M059J (cell line): ENCODE results near the gene CFAP157. TPM values are rescaled to one million over a fixed set of nuclear protein-coding genes. Genes with fewer than 3 reads are reported as not detected.

ENCODE experiments used
- DNase-seq: peaks from one replicate; pipeline ENCODE4 v3.0.0-alpha.2; 2012; ENCODE audit warnings: low read depth
- total RNA-seq: library from RNA; depleted of rRNA; stranded (reverse); fragments of >200 nt; shearing (Covaris generic); gene quantifications from 2 replicates; pipeline ENCODE4 v1.2.3, GENCODE V29; 2014

Gene CFAP157
- total RNA-seq, 1 experiment from 2014 or later, result not detected

GRCh38 chr9:127693143-127693542 lies 13.6 kb upstream of the CFAP157 start:
- DNase-seq, result no peak

DNA sequence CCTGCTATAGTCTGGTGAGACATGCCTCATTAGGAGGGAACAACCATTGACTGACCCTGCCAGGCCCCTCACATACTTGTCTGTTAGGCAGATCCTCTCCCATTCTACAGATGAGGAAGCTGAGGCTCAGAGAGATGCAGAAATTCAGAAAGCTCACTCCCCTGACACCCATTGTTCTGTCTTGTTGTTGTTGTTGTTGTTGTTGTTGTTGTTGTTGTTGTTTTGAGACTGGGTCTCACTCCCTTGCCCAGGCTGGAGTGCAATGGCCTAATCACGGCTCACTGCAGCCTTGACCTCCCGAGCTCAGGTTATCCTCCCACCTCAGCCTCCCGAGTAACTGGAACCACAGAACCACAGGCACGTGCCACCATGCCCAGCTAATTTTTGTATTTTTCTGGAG lies 13.1 kb upstream of the CFAP157 start:
- no peak for DNase-seq

DNA sequence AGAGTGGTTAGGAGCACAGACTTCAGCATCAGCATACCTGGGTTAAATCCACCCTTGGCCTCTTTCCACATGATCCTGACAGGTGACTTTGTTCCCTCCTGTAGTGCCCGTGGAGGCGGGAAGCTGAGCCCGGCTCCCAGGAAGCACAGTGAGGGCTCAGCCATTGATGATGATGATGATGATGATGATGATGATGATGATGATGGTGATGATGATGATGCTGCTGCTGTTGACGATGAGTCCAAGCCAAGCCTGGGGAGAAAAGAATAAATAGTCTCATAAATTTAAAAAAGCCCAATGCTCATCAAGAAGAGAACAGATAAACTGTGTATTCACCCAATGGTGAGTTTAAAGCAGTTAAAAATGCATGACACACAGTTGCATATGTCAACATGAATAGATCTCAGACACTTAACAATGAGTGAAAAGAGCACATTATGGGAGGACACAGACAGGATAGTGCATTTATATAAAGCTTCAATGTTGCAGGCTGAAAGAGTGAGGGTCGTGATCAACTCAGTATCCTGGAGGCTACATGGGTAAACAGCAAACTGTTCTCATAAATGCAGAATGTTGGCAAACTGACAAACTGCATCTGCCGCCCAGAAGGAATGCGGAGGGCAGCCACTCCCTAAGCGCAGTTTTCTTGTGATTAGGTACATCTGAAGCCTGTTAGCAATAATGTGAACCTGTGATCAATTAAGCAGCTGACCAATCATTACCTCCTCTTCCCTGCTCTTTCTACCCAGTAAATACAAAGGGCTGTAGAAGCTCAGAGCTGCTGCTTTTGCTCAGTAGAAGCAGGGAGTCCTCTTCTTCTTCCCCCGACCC lies 11.7 kb upstream of the CFAP157 start:
- no peak for DNase-seq

DNA sequence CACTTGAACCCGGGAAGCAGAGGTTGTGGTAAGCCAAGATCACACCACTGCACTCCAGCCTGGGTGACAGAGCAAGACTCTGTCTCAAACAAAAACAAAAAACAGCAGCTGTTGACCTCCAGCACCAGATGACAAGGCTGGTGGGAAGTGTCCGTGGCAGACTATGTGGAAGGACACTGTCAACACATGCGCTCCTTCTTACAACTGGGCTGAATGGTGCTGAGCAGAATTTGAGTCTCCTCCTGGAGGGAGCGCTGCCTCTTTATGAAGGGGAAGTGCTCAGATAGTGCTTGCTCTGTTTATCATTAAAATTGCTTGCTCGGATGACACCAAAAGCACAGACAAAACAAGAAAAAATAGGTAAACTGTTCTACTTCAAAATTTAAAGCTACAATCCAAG lies 9.2 kb upstream of the CFAP157 start:
- DNase-seq, result no peak

DNA sequence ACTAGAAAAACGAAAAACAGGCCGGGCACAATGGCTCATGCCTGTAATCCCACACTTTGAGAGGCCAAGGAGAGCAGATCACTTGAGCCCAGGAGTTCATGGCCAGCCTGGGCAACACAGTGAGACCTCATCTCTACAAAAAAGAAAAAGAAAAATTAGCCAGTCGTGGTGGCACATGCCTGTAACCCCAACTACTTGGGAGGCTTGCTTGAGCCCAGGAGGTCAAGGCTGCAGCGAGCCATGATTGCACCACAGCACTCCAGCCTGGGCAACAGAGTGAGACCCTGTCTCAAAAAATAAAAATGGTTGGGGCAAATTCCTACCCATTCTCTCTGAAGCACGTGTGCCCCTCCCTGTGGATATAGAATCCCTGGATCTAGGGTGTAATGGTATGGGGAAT lies 8.4 kb upstream of the CFAP157 start:
- no peak for DNase-seq

GRCh38 chr9:127698985-127699670 lies 7.7 kb upstream of the CFAP157 start:
- no peak for DNase-seq

GRCh38 chr9:127700140-127700539 lies 6.6 kb upstream of the CFAP157 start:
- DNase-seq, result no peak

DNA sequence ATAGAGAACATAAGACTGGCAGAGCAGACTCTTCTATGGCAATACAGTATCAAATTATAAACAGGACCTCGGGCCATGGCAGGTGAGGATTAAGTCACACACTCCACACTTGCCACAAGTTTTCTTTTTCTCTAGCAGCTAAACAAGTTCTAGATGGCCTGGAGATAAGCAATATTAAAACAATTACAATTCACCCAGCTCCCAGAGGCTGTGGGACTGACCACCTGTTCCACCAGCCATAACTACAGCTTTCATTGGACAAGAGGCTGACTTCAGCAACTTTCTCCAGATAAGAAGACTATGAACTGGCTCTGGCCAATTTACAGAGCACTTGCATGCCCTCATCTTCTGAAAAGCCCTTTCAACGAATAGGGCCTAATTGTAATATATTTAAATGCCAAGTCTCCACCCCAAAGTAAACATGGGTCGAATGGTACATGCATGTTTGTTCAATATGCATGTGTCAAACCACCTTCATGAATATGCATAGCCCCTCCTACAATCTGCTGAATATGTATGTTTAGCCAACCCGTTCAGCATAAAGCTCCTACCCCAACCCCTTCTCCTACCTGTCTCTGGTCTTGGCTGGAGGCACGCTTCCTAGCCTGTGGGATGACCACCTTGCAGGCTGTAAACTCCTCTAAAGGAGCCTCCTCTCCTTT lies 6.1 kb upstream of the CFAP157 start:
- no peak for DNase-seq

DNA sequence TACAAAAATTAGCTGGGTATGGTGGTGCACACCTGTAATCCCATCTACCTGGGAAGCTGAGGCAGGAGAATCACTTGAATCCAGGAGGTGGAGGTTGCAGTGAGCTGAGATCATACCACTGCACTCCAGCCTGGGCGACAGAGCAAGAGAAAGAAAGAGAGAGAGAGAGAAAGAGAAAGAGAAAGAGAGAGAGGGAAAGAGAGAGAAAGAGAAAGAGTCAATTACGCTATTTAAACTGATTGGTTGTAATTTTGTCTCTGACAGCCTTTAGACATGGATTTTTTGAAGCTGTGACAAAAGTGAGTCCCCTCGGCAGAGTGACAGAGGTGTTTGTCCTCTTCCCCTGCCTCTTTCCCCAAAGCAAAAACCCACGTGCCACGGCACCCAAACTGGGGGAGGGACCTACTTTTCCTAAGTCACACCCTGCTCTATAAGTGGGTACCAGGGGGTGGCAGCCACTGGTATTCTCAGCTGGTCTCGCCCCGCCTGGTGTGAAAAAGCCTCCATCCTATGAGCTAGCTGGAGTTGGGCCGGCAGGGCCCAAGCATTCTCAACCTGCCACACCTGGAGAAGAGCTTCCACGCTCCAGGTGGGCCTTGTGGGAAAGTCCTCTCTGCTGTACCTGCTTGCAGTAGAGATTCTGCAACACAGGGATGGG lies 3.4 kb upstream of the CFAP157 start:
- DNase-seq, result no peak

DNA sequence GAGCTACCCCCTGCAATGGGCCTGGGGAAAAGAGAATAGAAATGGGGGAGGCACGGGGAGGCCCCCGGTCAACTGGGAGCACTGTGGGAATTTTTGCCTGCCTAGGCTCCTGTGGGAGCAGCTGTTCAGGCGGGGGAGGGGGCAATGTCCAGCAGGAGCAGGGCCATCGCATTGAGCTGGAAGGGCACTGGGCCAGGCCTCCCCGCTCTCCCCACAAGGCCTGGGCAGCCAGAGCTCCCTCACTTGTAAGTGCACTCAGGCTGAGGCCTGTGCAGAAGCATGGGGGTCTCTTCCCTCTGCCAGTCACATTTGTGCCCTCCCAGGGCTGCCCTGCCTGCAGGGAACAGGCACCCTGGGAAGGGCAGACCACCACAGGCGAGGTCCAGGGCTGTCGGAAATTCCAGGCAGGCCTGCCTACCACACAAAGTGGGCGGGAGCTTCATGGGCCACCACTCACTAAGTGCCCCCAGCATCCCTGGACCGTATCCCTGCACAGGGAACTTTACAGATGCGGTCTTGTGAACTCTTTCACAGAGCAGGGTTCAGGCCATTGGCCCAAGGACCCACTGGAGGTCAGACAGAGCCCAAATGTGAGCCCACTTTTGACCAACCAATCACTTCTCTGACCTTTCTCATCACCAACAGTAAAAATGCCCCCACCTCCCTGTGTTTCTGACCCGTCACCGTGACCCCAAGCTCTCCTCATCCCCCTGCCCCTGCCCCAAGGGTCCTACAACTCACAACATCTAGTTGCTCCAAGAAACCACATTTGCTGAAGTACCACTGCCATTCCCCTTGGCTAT lies 1.0 kb upstream of the CFAP157 start:
- no peak for DNase-seq

DNA sequence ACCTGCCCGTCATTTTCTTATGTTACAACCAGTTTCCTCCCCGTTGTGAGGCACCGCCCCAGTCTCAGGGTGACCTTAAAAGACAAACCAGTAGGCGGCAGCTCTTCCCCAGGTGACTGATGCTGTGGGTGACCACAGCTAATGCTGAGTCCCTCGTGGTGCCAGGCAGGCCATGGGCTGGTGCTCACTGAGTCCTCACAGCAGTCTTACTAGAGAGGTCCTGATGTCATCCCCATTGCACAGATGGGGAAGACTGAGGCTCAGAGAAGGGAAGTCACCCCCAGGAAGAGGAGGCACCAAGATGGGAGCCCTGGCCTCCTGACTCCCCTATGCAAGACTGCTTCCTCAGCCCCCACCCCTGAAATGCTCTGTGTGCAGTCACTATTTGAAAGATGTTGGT lies 978 bp downstream of the CFAP157 start:
- DNase-seq, result no peak

GRCh38 chr9:127708952-127709587 lies 2.3 kb downstream of the CFAP157 start:
- DNase-seq, result no peak

- no peak for DNase-seq
Observed at GRCh38 chr9:127710204-127710783, 3.5 kb downstream of the CFAP157 start.

DNA sequence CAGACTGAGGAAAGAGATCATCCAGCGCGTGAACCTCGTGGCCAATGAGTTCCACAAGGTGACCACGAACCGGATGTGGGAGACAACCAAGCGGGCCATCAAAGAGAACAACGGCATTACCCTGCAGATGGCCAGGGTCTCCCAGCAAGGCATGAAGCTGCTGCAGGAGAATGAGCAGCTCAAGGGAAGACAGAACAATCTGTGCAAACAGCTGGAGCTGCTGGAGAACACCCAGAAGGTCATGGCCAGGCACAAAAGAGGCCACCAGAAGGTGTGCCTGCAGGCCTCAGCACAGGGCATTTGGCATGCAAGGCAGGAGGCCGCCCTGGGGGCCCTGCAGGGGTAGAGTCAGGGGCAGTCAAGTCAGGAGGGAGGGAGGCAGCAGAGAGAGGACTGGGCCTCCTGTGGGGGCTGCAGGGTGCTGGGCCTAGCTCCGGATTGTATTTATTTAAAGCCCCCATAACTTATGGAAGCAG lies 4.5 kb downstream of the CFAP157 start:
- DNase-seq, result no peak

DNA sequence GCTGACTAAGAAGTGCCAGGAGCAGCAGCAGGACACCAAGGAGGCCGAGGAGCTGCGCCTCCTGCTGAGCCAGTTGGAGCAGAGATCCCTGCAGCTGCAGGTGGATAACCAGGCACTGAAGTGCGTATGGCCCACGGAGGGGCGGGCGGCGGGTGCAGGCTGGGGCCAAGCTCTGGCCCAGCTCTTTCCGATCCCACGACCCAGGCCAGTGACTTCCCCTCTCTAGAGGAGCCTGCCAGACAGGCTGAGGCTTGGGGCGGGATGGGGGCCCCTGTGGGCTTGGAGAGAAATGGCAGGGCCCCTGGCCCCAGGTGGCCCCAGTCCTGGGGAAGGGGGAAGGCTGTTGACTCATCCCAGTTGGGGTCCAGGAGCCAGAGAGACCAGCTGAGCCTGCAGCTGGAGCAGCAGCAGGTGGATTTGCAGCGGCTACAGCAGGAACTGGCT lies 5.1 kb downstream of the CFAP157 start:
- no peak for DNase-seq

DNA sequence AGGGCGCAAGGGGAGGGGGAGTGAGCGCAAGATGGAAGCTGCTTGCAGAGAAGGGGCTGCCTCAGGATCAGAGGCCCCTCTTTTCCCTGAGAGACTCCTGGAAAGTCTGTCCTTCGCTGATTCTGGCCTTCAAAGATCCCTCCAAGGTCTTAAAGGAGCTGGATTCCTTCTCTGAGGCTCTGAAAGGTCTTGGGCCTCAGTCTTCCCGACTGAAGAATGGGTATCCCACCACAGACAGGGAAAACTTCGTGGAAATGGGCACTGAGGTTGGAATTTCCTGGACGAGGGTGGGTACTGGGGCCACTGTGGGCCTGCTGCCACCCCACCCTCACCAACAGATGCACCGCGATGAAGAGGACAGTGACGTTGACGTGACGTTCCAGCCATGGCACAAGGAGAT lies 5.6 kb downstream of the CFAP157 start:
- DNase-seq, result no peak

- no peak for DNase-seq
Observed at GRCh38 chr9:127712867-127713266, 6.1 kb downstream of the CFAP157 start.

- DNase-seq, result no peak
Observed at GRCh38 chr9:127714020-127714750, 7.4 kb downstream of the CFAP157 start.

DNA sequence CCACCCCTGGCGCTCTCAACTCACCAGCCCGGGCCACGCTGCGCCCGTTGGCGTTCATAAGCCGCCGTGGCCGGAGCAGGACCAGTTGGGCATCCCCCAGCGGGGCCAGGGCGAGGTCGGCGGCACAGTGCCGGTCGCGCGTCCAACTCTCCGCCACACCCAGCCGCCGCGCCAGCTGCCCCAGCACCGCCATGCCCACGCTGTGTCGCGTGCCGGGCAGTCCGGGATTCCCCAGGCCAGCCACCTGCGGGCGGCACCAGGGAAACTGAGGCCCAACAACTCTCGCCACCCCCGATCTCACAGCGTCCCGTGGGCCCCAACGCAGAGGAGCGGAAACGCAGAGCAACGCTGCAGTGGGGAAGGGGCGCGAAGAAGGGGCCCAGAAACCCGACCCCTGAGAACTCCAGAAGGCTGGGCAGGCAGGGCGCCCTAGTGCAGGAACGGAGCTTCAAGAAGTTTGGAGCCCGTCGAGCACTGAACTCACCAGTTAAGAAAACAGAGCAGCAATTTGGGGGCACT lies 8.2 kb downstream of the CFAP157 start:
- DNase-seq, result no peak
